Measurements from ENCODE around the gene PATJ.

GRCh38 chr1:61756773-61757172, 14.5 kb downstream of the PATJ start:
- TF ChIP-seq CTCF (IDR thresholded peaks at IDR 0.05): no peak
- no peak for TF ChIP-seq POLR2A (IDR thresholded peaks at IDR 0.05)

Measured in tibial nerve (tissue), 3 donors.